GM19035 (cell line): ENCODE measurements around the gene TSPAN15.
A peak's percentile ranks its signal among the peaks of the same experiment; 100 is the strongest.

ENCODE experiments used
- ATAC-seq: cut with Tn5 transposase; IDR thresholded peaks from one replicate; pipeline ENCODE4 v1.9.1; 2021; ENCODE audit not compliant: unreplicated experiment

The TSPAN15 gene

DNA sequence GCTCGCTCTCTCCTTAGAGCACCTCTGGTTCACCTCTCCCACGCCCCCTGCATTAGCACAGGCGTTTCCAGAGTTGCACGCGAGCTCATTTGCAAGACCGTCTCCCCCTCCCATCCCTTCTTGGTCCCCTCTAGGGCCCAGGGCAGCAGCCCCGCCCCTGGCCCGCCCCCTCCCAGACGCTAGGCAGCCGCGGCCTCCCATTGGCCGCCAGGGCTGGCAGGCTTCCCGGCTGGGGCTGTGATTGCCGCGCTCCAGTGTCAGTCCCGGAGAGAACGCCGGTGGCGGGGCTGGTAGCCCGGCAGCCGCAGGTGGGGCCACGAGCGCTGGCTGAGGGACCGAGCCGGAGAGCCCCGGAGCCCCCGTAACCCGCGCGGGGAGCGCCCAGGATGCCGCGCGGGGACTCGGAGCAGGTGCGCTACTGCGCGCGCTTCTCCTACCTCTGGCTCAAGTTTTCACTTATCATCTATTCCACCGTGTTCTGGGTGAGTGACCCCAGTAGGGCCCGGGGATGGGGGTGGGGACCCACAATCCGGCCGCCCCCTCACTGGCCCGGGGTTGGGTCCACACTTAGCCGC is at the start of gene TSPAN15:
TSS of gene TSPAN15 (plus strand) at position 257 of the 575 bp plus-strand sequence. CDS start at position 387, 130 bp downstream.
- ATAC-seq: peak; percentile 92

DNA sequence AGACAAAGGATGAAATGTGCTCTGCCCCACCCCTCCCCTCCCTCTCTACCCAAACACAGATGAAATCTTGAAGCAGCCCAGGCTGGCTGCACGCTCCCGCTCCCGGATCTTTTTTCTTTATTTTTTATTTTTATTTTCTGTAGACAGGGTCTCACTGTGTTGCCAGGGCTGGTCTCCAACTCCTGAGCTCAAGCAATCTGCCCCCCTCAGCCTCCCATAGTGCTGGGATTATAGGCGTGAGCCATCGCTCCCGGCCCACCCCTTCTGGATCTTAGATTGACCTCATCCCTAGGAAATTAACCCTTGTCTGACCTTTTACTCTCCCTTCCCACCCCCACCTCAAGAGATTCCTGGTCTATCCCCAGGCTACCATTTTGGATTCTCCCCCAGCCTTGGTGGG is 48.9 kb upstream of the TSPAN15 start:
- ATAC-seq: no peak

DNA sequence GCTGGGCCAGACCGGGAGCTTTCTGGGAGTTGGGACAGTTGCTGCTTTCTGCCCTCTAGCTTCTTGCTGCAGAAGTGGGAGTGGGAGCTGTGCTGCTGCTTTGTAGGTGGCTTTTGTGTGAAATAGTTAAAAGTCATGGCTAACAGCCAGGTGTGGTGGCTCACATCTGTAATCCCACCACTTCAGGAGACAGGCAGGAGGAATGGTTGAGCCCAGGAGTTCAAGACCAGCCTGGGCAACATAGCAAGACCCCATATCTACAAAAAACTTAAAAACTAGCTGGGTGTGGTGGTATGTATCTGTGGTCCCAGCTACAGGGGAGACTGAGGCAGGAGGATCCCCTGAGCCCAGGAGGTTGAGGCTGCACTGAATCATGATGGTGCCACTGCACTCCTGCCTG is 48.2 kb upstream of the TSPAN15 start:
- no peak for ATAC-seq

DNA sequence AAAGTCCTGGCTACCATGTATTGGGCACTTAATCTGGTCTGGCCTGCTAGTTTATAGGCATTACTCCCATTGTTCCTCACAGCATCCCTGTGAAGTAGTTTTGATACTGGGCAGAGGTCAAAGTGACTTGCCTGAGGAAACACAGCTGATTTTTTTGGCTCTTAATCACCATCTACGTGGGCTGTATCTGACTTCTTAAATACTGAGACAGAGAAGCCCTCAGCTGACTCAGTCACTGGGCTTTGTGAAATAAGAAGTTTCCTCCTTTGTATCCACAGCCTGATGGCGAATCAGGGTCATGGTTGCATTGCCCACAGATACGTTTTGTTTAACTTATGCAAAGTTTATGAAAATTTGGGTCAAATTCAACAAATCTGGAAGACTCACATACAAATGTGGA is 47.7 kb upstream of the TSPAN15 start:
- ATAC-seq: no peak

DNA sequence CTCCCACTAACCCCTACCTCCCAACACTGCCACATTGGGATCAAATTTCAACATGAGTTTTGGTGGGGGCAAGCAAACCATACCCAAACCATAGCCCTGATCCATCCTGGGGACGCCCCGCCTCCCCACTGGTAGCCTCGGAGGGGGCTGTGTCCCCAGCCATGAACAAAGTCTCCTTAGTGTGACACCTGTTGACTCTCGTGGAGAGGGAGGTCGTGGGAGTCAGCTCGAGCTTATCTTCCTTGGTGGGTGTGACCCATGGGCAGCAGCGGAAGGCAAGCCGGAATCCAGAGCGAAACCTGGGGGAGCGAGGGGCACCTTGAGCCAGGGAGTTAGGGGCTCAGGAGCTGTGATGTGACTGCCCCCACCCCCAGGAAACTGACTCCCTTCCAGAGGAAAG is 46.5 kb upstream of the TSPAN15 start:
- no peak for ATAC-seq

DNA sequence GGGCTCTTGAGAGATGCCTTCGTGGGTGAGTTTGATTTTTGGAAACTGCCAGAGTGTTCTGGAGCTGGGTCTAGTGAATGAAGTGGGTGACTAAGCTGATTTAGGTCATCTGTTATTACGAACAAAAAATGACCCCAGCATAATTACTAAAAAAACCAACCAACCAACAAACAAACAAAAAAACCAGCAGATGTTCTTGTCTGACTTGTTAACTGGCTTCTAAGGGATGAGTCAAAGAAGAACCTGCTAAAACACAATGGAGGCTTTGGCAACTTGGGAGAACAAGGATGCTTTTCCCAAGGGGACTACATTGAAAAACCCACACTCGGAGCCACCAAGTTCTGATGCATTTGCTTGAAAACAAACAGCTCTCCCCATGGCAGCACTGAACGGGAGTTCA is 46.0 kb upstream of the TSPAN15 start:
- ATAC-seq: no peak

DNA sequence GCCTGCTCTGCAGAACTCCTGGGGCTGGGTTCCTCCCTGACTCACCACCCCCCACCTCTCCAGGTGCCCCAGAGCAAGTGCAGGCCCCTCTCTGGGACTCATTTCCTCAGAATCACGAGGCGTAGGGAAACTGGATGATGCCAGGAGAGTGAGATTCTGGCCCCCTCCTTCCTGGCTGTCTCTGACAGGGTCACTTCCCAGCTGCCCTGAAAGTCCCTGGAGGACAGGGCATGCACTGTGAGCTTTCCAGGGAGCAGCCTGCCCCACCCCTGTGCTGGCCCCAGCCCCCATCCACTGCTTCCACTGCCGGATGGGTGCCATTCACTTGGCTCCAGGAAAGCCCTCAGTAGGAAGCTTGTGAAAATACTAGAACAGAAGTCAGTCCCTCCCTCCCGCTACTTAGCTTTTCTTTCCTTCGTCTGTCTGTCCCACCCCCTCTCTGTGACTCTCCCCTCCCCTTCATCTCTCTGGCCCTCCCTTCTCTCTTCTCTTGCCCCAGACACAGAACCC is 44.9 kb upstream of the TSPAN15 start:
- ATAC-seq: no peak

DNA sequence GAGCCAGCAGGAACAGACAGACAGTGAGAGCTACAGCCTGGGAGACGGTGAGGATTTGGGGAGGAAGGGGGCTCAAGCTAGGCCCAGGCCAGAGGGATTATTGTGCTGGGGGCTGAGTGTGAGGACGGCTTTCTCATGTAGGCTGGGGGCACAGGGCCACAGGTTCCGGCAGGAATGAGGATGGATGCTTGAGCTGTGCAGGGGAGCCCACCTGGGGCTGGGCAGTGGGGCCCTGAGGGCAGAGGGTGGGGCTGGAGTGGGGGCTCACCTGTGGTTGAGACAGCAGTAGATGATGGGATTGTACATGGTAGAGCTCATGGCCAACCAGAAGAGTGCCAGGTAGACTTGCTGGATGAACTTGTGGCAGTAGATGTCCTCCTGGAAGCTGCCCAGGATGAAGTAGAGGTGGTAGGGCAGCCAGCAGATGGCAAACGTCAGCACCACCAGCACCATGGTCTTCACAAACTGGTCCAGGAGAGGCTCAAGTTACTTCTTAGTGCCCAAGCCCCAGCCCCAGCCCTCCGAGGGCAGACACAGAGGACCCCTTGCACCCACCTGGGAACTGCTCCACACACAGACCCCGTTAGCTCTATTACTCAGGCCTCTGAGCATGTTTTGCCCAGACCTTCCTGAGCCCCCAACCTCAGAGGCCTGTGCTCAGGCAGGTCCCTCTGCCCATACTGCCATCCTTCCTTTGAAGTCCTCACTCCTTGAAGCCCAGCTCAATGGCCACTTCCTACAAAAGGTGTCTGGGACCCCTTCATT is 44.3 kb upstream of the TSPAN15 start:
- ATAC-seq: no peak

DNA sequence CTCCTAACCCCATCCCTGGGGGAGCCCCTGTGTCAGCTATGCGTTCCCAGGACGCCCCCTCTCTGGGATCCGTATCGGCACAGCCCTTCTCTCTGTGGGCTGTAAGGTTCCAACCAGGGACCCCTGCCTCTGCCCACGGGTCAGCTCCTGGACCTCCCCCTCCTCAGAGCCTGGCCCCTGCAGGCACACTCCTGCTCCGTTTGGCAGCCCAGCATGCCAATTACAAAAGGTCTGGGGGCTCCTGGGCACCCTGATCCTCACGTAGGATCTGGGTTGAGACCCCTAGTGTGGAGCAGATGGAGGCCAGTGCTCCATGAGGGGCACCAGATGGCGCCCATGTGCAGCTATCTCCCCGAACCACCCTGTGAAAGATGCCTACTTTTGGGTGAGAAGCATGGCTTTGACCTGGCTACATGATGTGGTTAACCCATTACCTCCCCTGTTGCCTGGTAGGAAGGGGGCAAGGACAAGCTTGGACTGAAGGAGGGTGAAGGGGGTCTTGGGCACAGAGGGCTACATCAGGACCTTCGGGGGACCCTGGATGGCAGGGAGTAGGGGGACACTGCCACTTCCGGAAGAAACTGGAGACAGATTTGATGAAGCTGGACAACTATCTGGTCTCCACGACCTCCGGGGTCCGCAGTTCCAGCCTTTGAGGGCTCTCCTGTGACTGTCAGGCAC is 43.5 kb upstream of the TSPAN15 start:
- no peak for ATAC-seq

DNA sequence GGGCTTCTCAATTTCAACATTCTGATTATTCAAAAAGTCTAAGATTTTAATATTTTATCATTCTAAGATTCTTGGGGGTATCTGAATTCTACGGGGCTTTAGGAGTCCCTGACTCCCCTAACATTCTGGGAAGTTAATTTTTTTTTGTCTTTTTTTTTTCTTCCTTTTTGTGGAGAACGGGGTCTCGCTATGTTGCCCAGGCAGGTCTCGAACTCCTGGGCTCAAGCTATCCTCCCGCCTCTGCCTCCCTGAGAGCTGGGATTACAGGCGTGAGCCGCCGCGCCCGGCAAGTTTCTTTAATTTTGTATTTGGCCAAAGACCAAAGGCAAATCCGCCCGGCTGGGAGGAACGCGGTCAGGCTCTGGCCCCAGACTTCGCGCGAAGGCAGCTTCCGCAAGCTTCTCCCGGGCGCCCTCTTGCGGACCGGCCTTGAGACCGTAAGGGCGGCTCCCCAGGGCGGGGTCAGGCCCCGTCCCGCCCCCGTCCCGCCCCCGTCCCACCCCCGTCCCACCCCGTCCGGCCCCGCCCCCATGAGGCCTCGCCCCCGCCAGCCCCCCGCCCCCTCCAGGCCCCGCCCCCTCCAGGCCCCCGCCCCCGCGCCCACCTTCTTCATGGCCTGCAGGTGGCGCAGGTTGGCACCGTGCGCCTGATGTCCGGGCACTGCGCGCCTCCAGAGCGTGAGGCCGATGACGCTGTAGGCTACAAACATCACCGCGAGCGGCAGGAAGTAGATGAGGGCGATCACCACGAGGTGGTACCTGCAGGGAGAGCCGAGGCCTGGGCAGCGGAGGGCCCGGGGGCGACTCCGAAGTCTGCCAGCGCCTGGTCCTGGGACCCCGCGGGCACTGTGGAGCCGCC is 42.7 kb upstream of the TSPAN15 start:
- peak; percentile 85 for ATAC-seq

DNA sequence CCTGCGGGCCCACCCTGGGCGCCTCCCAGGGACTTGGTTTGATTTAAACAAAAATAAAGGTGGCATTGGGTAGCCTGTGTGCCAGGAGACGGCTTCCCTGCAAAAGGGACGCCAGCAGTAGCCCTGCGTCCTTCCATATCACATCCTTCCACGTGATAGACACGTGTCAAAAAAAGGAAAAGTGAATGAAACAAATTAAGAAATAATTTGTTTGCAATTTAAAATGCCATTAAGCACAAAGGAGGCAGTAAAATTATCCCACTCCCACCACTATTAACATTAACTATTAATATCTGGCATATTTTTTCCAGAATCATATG is 42.1 kb upstream of the TSPAN15 start:
- no peak for ATAC-seq

DNA sequence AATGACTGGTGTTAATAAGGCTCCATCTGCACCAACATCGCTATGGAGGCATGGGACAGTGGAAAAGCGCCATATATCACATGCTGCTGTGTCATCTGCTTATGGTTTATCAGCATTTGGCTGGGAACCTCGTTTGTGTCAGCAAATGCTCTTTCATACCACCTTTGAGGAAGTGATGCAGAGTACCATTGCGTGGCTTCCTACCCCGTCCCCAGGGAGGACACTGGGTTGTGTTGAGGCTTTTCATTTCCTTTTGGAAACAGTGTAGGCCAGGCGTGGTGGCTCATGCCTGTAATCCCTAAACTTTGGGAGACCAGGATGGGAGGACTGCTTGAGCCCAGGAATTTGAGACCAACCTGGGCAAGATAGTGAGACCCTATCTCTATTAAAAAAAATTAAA is 41.3 kb upstream of the TSPAN15 start:
- ATAC-seq: no peak

DNA sequence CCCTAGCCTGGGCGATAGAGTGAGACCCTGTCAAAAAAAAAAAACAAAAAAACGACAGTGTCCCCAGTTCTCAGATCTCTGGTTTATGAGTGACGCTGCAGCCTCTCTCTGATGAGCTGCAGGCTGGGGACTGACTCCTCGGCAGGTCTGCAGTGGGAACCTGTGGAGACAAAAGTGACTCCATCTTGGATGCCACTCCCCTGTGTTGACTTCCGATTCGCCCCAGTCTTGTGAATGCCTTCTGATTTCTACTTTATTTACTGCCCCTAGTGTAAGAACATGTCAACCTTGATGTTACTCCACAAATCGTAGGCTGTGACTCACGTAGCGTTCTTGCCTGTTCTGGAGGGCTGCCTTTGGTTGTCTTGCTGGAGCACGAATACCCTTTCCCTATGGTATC is 40.8 kb upstream of the TSPAN15 start:
- no peak for ATAC-seq

DNA sequence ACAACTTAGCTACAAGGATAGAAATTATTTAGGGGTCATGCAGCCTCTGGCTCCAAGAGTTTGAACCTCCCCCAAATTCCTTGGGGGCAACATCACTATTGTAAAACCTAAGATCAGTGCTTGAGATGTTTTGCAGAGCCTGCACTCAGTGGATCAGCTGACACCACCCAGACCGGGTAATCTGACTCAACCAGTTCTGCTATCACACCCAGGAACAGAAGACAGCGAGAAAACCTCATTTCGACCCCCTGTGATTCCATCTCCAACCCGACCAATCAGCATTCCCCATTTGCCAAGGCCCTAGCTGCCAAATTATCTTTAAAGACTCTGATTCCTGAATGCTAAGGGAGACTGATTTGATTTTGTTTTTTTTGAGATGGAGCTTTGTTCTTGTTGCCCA is 39.8 kb upstream of the TSPAN15 start:
- no peak for ATAC-seq

DNA sequence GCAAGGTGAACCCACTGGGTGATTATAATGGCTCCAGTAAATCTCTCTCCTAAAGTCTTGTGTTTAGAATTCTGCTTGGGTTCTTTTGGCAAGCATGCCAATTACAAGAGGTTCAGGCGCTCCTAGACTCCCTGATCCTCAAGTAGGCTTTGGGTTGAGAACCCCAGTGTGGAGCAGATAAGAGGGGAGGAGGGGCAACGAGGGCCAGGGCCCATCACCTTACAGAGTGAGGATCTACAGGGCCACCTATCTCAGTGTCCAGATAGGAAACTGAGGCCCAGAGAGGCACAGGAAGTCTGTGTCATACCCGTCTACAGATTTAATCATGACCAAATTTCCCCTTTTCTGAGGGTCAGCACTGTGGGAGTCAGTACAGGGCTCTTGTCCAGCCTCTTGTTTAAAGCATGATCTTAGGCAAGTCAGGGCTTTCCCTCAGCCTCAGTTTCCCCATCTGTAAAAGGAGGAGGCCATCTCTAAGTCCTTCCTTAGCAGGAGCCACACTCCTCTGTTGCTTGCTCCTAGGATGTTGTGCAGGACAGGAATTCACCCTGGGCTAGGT is 39.0 kb upstream of the TSPAN15 start:
- no peak for ATAC-seq

DNA sequence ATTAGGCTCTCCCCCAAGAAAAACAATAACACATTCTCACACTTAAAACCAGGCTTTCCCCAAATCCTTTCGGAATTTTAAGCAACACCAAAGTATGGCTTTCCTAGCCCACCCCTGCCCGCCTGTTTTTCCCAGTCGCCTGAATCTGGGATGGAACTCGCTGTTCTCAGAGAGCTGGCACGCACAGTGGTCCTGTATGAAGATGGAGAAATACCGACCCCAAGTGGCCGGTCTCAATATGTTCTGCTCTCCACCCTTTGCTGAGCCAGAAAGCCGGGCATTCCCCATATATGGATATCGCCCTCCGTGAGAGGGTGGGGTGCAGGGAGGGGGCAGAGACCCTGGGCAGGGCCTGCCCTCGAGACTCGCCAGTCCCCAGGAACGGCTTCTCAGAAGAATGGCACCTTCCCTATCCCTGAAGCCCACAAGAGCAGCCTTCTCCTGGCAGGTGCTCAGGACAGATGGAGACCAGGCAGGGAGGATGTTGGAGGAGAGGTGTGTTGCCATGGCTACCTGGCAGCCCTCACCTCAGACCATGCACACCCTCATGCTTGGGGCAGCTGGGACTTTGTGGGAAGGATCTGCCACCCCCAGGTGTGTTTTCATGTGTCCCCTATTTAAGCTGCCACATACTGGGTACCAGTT is 37.9 kb upstream of the TSPAN15 start:
- no peak for ATAC-seq

DNA sequence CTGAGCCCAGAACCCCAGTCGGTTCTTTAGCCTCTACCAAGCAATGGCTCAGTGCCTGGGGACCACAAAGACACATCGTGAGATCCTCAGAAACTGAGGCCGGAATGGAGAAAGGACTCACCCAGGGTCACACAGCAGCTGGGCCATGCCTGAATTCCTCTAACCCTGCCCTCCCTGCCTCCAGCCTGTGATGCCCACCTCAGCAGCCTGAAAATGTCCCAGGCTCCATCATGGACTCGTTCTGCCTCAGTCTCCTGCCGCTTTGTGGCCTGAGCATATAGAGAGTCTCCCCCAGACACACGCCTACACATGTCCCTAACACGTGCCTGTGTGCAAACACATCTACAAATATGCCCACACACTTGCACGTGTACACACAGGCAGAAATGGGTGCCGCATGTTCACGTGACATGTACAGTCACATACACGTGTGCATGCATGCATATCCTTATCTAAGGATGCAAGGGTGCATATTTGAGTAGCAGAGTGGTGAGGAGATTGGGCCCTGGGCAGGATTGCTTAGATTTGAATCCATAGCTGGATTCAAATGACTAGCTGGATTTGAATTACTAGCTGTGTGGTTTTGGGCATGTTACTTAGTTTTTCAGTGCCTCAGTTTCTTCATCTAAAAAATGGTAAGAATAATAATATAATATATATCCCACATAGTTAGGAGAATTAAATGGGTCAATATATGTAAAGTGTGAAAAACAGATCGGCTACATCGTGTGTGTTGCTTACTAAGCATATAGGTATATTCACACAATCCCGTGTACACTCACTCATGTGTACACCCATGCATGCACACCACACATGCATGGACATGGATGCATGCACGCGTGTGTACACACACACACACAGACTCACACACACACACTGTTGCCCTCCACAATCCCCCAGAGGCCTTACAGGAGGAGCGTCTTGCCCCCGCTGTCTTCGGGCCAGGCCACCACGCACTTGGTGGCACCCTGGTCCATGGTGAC is 36.9 kb upstream of the TSPAN15 start:
- ATAC-seq: no peak

DNA sequence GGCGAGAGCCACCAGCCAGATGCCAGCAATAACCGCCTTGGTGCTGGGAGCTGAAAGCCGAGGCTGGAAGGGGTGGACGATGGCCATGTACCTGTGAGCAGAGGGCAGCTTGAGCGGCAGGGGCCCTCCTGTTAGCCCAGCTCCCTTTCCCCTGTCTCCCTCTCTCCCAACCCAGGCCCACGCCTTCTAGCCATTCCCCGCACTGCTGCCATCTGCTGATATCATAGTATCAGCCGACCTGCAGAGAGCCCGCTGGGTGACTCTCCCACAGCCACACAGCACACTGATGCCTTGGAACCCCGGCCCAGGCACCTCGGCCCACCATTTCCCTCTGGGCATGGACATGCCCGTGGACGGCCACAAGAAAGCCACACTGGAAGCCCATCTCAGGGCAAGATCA is 36.2 kb upstream of the TSPAN15 start:
- no peak for ATAC-seq

DNA sequence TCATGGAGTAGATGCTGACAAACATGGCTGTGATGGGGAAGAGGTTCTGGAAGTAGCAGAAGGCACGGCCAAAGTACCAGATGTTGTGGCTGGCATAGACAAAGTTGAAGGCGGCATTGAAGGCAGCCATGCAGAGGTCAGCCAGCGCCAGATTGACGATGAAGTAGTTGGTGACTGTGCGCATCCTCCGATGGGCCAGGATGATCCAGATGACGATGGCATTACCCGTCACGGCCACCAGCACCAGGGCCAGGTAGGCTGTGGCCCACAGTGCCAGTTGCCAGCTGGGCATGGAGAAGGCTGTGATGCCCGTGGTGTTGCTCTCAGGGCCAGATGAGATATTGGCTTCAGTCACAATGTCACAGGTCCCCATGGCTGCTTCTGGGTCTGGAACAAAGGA is 35.3 kb upstream of the TSPAN15 start:
- no peak for ATAC-seq
